Caco-2 (cell line): ENCODE results near the gene PDIA4. TPM values are rescaled to one million over a fixed set of nuclear protein-coding genes. Genes with fewer than 3 reads are reported as not detected.

Source experiments
- BruUV-seq: library from RNA; stranded (reverse); fragments of 400-500 nt; replicated peaks from 2 replicates; lab custom pipeline; 2021; lab: Mats Ljungman, UMichigan
- CTCF ChIA-PET: fragments of 300-600 bp; sonication (Branson Sonifier 250); formaldehyde crosslinking; loops from one replicate; lab custom pipeline; 2022; ENCODE audit warnings: antibody characterized with exemption; lab: Charles Lee
- POLR2A ChIA-PET: fragments of 300-600 bp; sonication (Branson Sonifier 250); formaldehyde crosslinking; loops from one replicate; lab custom pipeline; 2022; ENCODE audit warnings: antibody characterized with exemption; lab: Charles Lee
- DNase-seq, 2 experiments: peaks; one replicate each; pipeline versions ENCODE4 v3.0.0 to v3.0.0-alpha.2; 2020 to 2022
- H3K27me3 ChIP-seq: replicated peaks from 2 replicates; pipeline ENCODE4 v1.6.0; 2011; ENCODE audit warnings: low read length; ENCODE audit not compliant: control insufficient read depth, insufficient read depth
- H3K36me3 ChIP-seq: 2 replicates; pipeline ENCODE4 v1.5.1; 2011; ENCODE audit warnings: low read length; ENCODE audit not compliant: control insufficient read depth, insufficient read depth
- H3K4me1 ChIP-seq: fragments of 250-450 bp; sonication (Bioruptor Pico); 2 replicates; pipeline ENCODE4 v1.5.1; 2020; ENCODE audit warnings: mild to moderate bottlenecking
- H3K4me3 ChIP-seq: 2 replicates; pipeline ENCODE4 v1.5.1; 2011; ENCODE audit warnings: low read depth, mild to moderate bottlenecking, control low read depth, low read length
- H3K9me3 ChIP-seq: fragments of 250-450 bp; sonication (Bioruptor Pico); 2 replicates; pipeline ENCODE4 v1.5.1; 2020; ENCODE audit warnings: mild to moderate bottlenecking, moderate library complexity
- H3K27ac Mint-ChIP-seq: one replicate; pipeline ENCODE4 v1.8.0; 2022; ENCODE audit warnings: mixed read lengths; ENCODE audit not compliant: unreplicated experiment
- H3K27me3 Mint-ChIP-seq: one replicate; pipeline ENCODE4 v1.8.0; 2022; ENCODE audit warnings: mixed read lengths; ENCODE audit not compliant: insufficient read depth, unreplicated experiment
- H3K36me3 Mint-ChIP-seq: one replicate; pipeline ENCODE4 v1.8.0; 2022; ENCODE audit warnings: mild to moderate bottlenecking, mixed read lengths; ENCODE audit not compliant: insufficient read depth, unreplicated experiment
- H3K4me1 Mint-ChIP-seq: one replicate; pipeline ENCODE4 v1.8.0; 2022; ENCODE audit warnings: low read depth, mixed read lengths; ENCODE audit not compliant: unreplicated experiment
- H3K4me3 Mint-ChIP-seq: one replicate; pipeline ENCODE4 v1.8.0; 2022; ENCODE audit warnings: mild to moderate bottlenecking, moderate library complexity, mixed read lengths; ENCODE audit not compliant: unreplicated experiment
- H3K9me3 Mint-ChIP-seq: one replicate; pipeline ENCODE4 v1.8.0; 2022; ENCODE audit warnings: mixed read lengths; ENCODE audit not compliant: unreplicated experiment
- intact Hi-C: fragments of 100-400 bp; cut with micrococcal nuclease; formaldehyde crosslinking; loops from one replicate; pipeline ENCODE4 v1.10.0; 2022; ENCODE audit not compliant: unreplicated experiment
- total RNA-seq: library from RNA; stranded (reverse); gene quantifications from 2 replicates; pipeline ENCODE4 v1.2.3, GENCODE V29; 2022
- TF ChIP-seq, protein P1 (sequence below), 2 experiments: fragments of 200-600 bp in 1 of 2; IDR thresholded peaks; 1 replicate in 1 of 2; 2 replicates in 1 of 2; pipeline versions ENCODE4 v1.5.1 to v1.8.0; 2011 to 2022; ENCODE audit warnings: antibody characterized with exemption in 1 of 2, control low read depth in 1 of 2, inconsistent platforms in 1 of 2, low read depth in 1 of 2, low read length in 1 of 2, mild to moderate bottlenecking in 1 of 2, moderate library complexity in 1 of 2; ENCODE audit not compliant: insufficient read depth in 1 of 2, severe bottlenecking in 1 of 2, unreplicated experiment in 1 of 2

Gene PDIA4
- total RNA-seq, 1 experiment from 2014 or later, result 197 TPM

DNA sequence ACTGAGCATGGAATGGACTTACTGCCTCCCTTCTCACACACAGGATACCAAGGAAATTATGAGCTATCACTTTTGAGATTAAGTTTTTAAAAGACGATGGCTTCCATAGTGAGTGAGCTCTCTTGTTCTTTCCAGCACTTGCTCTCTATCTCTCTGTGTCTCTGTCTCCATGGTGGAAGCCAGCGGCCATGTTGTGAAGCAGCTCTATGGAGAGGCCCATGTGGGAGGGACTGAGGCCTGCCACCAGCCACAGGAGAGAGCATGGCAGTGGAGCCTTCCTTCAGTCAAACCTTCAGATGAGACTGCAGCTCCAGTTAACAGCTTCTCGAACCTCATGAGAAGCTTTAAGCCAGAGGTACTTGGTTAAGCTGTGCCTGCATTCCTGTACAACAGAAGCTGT lies 20.5 kb upstream of the PDIA4 start:
- CTCF ChIA-PET, result interaction anchor here (0.6 to 0.9 kb wide), 2 partner anchors 17 to 93 kb away, joined by 3 to 4 read pairs; no protein-coding TSS in a partner anchor
- Histone ChIP-seq H3K27me3 (no peaks in the 10 kb centered on the region), H3K4me1 (no peaks in the 10 kb centered on the region), H3K4me3 (no peak overlapping the region), H3K9me3 (no peaks in the 10 kb centered on the region), H3K36me3 (no peaks in the 10 kb centered on the region)
- no peaks in the 10 kb centered on the region for H3K27me3 Mint-ChIP-seq
- no peak for DNase-seq
- intact Hi-C loops, result no loop called here
- H3K4me3 Mint-ChIP-seq, result no peak overlapping the region
- H3K9me3 Mint-ChIP-seq, result no peaks in the 10 kb centered on the region
- TF ChIP-seq, protein P1, sequence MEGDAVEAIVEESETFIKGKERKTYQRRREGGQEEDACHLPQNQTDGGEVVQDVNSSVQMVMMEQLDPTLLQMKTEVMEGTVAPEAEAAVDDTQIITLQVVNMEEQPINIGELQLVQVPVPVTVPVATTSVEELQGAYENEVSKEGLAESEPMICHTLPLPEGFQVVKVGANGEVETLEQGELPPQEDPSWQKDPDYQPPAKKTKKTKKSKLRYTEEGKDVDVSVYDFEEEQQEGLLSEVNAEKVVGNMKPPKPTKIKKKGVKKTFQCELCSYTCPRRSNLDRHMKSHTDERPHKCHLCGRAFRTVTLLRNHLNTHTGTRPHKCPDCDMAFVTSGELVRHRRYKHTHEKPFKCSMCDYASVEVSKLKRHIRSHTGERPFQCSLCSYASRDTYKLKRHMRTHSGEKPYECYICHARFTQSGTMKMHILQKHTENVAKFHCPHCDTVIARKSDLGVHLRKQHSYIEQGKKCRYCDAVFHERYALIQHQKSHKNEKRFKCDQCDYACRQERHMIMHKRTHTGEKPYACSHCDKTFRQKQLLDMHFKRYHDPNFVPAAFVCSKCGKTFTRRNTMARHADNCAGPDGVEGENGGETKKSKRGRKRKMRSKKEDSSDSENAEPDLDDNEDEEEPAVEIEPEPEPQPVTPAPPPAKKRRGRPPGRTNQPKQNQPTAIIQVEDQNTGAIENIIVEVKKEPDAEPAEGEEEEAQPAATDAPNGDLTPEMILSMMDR (IDR thresholded peaks at IDR 0.05; ENCODE audit: insufficient read depth in 1 of 2, low read depth in 1 of 2, low read length in 1 of 2, severe bottlenecking in 1 of 2, unreplicated experiment in 1 of 2), result no peak
- BruUV-seq, result no TSS peak
- H3K27ac Mint-ChIP-seq, result no peak overlapping the region
- POLR2A ChIA-PET, result no interaction called here
- H3K36me3 Mint-ChIP-seq, result no peaks in the 10 kb centered on the region
- no peaks in the 10 kb centered on the region for H3K4me1 Mint-ChIP-seq

DNA sequence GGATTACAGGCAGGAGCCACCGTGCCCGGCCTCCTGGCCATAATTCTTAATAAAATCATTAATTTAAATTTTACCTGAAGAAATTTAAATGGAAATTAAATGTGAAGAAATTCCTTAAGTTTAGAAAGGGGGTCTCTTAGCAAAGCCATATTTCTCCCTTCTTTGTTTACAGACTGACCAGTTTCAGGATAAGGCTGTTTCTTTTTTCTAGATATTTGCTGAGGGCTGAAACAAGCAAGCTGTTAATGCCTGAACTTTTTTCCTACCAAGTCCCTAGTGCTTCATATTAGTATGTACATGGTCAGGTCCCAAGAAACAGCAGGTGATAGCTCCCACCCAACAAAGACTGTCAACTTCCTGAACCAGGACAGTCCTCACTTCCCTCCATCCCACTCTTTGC lies 18.1 kb upstream of the PDIA4 start:
- Mint-ChIP-seq H3K36me3 (no peaks in the 10 kb centered on the region), H3K9me3 (no peaks in the 10 kb centered on the region), H3K4me1 (no peaks in the 10 kb centered on the region), H3K27me3 (no peaks in the 10 kb centered on the region), H3K4me3 (no peak overlapping the region), H3K27ac (no peak overlapping the region)
- BruUV-seq, result no TSS peak
- H3K4me1 ChIP-seq, result no peaks in the 10 kb centered on the region
- CTCF ChIA-PET, result interaction anchor here (0.5 to 0.9 kb wide), 3 partner anchors 11 to 38 kb away, joined by 3 to 6 read pairs (median 6); no protein-coding TSS in a partner anchor
- POLR2A ChIA-PET, result no interaction called here
- intact Hi-C loops, result no loop called here
- TF ChIP-seq, protein P1 (IDR thresholded peaks at IDR 0.05; ENCODE audit: insufficient read depth in 1 of 2, low read depth in 1 of 2, low read length in 1 of 2, severe bottlenecking in 1 of 2, unreplicated experiment in 1 of 2), result no peak
- no peak for DNase-seq
- no peaks in the 10 kb centered on the region for H3K9me3 ChIP-seq
- no peak overlapping the region for H3K4me3 ChIP-seq
- H3K36me3 ChIP-seq, result no peaks in the 10 kb centered on the region
- no peaks in the 10 kb centered on the region for H3K27me3 ChIP-seq

DNA sequence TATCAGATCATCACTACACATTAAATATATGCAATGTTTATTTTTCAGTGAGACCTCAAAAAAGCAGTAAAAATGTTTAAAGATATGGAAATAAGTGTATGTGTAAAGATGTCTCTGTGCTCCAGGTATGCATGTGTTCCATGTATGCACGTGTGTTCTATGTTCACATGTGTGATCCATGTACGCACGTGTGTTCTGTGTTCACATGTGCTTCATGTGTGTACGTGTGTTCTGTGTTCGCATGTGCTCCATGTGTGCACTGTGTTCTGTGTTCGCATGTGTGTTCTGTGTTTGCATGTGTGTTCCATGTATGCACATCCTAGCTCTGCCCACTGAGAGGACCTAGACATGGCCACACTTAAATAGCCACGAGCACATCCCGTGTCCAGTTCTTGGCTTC lies 15.6 kb upstream of the PDIA4 start:
- TF ChIP-seq, protein P1 (IDR thresholded peaks at IDR 0.05; ENCODE audit: insufficient read depth in 1 of 2, low read depth in 1 of 2, low read length in 1 of 2, severe bottlenecking in 1 of 2, unreplicated experiment in 1 of 2), result no peak
- no TSS peak for BruUV-seq
- no peak overlapping the region for H3K27ac Mint-ChIP-seq
- H3K9me3 ChIP-seq, result no peaks in the 10 kb centered on the region
- H3K36me3 Mint-ChIP-seq, result no peaks in the 10 kb centered on the region
- CTCF ChIA-PET, result no interaction called here
- H3K36me3 ChIP-seq, result no peaks in the 10 kb centered on the region
- DNase-seq, result no peak
- H3K4me3 ChIP-seq, result no peak overlapping the region
- POLR2A ChIA-PET, result no interaction called here
- H3K4me1 Mint-ChIP-seq, result peaks cover 5% of the 10 kb centered on the region
- intact Hi-C loops, result no loop called here
- H3K27me3 Mint-ChIP-seq, result no peaks in the 10 kb centered on the region
- H3K4me1 ChIP-seq, result no peaks in the 10 kb centered on the region
- no peaks in the 10 kb centered on the region for H3K9me3 Mint-ChIP-seq
- no peaks in the 10 kb centered on the region for H3K27me3 ChIP-seq
- H3K4me3 Mint-ChIP-seq, result no peak overlapping the region
